GM21529 (cell line): ENCODE measurements around the gene XXYLT1.

ENCODE experiments used
- ATAC-seq: cut with Tn5 transposase; IDR thresholded peaks from one replicate; pipeline ENCODE4 v1.9.1; 2021; ENCODE audit not compliant: unreplicated experiment

Gene XXYLT1

DNA sequence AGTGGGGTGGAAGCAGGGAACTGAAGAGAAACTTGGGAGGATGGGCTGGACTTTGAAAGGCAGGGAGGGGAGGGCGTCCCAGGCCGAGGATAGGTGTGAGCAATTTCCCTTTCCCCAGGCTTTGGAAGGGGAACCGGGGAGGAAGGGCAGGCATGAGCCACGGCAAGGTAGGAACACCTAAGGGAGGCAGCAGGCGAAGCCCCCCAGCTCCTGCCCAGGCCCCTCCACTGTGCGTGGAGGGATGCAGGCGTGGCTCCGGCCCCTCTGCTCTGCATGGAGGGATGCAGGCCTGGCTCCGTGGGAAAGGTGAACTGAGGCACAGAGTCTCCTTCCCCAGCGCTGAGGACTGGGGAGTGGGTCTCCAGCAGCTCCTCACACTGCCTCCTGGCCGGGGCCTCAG, 236.4 kb downstream of the XXYLT1 start:
- no peak for ATAC-seq

DNA sequence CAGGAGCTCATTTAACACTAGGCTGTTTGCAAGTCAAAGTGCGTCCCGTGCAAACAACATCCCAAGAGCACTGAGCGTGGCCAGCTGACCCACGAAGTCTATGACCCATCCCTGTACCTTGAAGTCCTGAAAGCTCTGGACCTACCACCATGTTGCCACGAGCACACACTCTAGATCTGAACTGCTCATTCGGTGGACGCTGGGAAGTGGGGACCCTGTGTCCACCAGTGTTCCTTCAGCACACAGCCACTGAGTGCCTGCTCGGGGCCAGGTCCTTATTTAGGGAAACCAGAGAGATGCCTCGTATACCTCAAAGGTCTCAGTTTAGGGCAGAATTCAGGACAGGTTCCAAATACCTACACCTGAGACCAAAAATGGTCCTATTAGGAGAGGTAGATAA, 236.9 kb downstream of the XXYLT1 start:
- ATAC-seq = no peak

DNA sequence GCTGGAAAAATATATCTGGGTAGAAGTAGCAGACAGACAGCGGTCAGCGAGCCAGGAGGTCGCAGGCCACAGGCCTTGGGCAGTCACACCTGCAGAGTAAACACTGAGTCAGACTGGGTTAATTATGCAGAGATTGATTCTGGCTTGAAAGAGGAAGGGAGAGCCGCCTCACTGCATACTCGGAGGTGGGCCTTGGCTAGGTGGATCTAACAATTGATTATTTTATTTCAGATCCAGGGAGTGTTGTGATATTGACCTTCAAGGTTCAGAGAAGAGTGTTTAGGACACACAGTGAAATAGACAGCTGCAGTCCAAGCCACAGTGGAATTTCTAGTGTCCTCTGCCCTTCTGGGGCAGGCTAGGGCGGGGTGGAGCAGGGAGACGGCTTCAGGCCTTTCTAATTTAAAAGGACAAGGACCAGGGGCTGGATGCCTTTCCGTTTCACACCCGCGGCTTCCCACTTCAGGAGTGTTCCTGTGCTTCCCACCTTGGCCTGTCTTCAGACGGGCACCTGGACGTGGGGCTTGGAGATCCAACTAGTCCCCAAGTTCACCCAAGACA, 237.3 kb downstream of the XXYLT1 start:
- ATAC-seq = no peak

DNA sequence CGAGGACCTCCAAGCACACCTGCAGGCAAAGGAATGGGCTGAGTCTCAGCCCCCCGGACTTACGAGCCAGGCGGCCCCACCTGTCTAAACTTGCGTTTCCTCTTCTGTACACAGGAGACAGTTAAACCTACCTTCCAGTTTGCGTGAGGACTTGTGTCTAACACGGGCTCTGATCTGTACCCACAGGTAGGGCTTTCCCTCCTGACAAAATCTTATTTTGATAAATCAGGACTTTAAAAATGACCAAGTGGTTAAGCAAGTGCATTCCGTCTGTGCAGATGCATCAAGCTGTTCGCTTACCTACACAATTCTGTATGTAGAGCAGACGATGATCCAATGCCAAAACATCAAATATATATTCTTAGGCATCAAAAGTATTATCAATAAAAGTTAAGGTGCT, 238.0 kb downstream of the XXYLT1 start:
- no peak for ATAC-seq

DNA sequence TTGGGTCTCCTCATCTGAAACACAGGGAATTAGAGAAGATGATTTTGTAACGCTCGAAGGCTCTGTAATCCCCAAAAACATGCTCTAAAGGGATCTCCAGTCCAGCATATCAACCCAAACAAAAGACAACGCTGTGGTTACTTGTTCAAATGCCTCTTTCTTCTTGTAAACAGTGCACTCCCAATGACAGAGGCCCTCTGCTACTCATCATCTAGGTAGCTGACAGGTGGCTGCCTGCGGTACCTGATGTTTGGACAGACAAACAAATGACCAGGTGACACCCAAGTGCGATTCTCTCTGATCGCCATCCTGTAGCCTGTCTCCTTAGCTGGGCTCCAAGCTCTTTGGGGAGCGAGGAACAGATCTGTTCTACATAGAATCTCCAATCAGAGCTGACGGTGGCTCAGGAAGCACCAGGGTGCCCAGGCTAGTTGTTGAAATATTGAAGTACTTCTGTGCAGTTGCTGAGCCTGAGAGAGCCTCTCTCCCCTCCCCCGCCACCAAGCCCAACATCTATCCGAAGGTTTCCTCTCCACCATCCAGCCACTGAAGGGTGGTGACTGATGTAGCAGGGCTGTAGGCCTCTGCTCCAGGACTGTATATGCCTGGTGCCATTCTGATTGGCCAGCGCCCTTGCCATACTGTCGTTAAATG, 238.7 kb downstream of the XXYLT1 start:
- no peak for ATAC-seq

DNA sequence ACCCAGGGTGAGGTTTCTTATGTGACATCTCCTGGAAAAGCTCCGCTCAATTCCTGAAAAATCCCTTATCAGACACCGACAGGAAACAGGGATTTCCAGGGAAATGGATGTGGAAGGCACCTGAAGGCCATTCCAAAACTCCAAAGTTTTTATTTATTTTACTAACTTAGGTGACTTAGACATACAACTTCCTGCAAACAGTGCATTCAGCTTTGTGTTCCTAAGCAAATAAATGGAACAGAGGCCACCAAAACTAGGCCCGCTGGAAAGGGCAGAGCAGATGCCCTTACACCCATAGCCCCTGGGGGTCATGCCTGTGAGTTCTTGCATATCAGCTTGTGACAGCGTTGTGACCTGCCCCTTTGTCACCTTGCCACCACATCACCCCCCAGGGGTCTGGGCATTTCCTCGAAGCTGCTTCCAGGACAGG, 239.4 kb downstream of the XXYLT1 start:
- ATAC-seq = no peak

DNA sequence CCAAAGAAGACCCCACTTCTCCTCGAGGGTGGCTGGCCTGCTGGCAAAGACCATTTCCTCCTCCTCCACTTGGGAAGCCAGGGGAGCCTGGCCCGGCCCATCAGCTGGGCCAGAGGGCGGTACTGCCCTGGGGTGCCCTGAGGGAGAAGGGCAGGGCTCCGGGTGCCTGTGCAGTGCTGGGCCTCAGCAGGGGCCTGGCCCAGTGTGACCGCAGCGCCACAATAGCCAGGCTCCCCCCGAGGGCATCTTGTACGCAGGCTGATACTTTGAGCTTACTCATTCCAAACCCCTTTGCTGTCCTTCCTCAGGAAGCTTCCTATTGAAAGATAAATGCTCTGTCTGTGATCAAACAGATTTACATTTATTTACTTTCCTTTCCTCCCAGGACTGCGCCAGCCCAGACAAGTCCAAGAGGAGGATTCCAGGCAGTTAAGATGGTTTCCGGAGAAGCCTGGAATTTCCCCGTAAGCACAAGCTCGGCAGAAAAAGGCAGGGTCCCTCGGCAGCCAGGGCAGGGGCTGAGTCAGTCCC, 240.1 kb downstream of the XXYLT1 start:
- no peak for ATAC-seq

DNA sequence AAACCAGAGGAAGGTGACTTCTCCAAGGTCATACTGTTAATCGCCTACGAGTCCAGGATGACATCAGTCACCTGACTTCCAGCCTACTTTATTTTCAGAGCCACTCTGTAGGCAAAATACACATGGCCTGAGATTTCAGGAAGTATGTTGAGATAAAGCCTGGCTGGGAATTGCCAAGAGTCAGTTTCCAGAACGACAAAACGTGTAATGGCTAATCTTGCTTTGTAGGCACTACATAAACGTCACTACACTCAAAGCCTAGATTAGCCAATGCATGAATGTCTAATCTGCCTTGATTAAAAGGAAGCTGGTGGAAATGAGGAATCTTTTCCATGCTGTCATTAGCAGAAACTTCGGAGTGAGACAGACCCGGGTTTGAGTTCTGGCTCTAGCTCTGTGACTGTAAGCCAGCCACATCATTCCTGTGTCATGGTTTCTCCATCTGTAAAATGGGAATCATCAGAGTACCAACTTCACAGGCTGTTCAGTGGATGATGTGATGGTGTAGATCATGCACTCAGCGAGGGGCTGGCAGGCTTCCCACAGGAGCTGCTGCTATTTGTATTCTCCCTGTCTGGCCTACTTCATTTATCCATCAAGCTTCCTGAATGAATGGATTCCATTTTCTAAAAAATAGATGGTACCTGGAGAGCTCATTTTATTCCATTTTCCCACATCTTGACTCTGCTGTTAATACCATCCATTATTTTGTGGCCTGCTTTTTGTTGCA, 241.9 kb downstream of the XXYLT1 start:
- no peak for ATAC-seq

DNA sequence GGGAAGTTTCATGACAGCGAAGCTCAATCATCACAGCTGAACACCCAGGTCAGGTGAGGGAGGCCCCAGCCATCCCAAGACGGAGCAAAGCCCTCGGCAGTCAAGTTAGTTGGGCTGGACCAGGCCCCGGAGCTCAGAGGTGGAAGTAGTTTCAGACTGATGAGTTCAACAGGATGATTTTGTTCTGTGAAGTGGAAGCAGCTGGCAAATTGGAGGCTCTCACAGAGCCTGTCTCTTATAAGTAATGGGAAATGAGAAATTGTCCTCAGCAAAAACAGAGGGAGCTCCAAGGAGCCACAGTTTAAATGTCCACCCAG, 245.1 kb downstream of the XXYLT1 start:
- no peak for ATAC-seq

DNA sequence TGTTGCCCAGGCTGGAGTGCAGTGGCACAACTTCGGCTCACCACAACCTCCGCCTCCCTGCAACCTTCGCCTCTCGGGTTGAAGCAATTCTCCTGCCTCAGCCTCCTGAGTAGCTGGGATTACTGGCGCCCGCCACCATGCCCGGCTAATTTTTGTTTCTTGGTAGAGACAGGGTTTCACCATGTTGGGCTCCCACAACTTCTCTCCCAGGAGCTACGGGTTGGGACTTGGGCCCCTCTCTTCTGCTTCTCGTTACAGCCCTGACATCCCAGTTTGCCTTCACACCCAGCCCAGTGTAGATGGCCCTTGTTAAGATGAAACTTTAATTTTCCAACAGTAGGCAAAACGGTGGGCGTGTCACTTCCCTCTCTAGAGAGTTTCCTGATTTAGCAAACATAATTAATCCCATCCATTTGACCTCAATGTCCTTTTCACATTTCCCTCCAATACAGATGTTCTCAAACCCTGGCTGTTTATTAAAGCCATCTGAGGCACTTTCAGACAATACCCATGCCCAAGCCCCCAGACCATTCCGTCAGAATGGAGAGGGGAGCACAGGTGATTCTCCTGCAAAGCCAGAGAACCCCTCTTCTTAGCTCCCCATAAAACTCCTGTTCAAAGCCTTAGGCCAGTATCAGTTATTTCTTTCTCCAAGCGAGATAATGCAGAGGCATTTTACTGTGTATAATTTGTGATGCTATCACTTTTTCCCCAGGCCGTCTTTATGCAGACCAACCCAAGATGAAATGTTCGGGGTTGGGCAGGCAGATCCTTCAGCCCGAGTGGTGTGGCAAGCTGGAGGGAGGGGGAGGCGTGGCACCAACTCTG, 245.7 kb downstream of the XXYLT1 start:
- ATAC-seq = no peak

DNA sequence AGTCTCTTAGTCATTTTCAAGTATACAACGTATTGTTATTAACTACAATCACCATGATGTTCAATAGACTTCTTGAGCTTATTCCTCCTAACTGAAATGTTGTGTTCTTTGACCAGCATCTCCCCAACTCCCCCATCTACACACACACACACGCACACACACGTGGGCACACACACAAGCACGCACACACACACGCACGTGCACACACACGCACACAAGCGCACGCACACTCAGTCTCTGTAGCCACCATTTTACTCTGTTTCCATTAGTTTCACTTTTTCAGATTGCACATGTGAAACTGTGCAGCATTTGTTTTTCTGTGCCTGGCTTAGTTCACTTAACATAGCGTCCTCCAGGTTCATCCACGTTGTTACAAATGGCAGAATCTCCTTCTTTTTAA, 247.0 kb downstream of the XXYLT1 start:
- ATAC-seq = no peak

DNA sequence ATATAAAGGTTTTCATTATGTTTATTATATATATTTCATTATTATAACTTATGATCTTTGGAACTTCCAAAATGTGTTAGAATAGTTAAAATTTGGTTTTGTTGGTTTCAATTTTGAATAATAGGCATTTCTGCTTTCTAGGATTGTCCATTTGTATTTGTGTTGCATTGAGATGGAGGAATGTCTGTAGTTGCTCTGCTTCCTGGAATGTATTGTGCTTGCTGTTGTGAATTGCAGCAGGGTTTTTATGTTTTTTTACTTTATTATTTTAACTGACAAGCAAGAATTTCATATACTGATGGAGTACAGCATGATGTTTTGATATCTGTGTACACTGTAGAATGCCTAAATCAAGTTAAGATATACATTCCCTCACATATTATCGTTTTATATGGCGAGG, 247.4 kb downstream of the XXYLT1 start:
- no peak for ATAC-seq

DNA sequence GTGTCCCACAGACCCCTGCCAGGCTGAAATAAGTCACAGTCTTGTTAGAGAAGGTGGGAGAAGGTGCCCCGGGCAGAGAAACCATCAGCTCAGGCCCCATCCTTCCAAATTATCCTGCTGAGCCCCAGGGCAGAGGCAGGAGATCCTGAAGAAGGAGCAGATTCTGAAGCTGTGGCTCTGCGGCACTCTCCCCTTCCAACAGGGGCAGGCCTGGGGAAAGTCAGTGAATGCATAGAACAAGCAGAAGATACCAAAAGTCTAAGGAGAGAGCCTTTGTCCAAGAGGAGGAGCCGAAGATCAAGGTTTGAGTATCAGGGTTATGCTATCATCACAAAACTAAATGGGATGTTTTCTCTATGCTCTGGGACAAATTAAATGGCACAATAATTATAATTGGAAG, 249.3 kb downstream of the XXYLT1 start:
- no peak for ATAC-seq

DNA sequence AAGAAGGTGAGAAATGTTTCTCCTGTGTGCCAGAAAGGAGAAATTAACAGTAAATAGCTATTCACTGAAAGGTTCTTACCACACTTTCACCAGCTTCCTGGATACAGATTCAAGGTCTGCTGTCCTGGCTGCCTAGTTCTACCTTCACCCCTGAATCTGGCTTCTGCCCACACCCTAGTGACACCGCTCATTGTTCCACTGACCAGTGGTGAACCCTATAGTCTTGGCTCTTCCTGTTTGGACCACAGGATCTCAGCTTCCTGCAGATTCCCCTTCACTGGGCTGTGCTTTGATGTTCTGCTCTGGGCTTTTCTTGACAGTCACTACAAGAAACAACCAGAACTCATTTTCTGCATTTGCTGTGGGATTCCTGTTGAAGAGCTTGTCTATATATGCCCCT, 250.0 kb downstream of the XXYLT1 start:
- ATAC-seq = no peak

DNA sequence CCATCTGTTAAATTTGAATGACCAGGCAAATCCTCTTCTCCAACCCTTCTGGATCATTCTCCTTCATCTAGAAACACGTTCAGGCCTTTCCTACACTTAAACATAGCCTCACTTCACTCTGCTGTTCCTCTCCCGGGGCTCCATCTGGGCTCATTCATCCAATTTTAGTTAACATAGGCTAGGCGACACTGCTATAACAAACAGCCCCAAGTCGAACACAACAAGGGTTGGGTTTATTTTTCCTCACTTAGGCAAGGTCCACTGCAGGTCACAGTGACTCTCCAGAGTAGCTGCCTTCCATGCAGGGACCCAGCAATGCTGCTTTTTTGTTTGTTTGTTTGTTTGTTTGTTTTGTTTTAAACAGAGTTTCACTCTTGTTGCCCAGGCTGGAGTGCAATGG, 250.8 kb downstream of the XXYLT1 start:
- no peak for ATAC-seq

DNA sequence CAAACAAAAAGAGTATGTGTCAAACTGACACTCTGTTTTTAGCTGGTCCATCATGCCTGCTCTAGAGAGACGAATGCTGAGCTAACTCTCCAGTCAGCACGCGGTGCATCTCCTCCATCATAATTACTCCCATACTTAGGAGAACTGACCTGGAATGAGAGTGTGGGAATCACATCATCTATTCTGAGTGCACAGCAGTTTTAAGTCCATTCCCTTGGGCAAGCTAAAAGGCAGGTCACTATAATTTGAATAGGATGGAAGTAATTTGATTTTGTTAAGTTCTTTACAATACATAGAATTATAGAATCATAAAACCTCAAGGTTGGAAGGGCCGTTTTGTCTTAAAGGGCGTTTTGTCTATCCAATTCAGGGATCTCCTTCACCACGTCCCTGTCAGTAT, 251.6 kb downstream of the XXYLT1 start:
- no peak for ATAC-seq
